GM23338 (cell line): Measurements from ENCODE around the gene TMEM178B. TPM values are rescaled to one million over a fixed set of nuclear protein-coding genes. Genes with fewer than 3 reads are reported as not detected.

Experiments
- ATAC-seq: fragments of 200-7000 bp; cut with Tn5 transposase; 3 replicates; pipeline ENCODE4 v1.9.1; 2020
- DNase-seq: peaks from one replicate; pipeline ENCODE4 v3.0.0-alpha.2; 2015; ENCODE audit warnings: low spot score
- H2AFZ ChIP-seq: fragments of 200-600 bp; sonication (generic); 2 replicates; pipeline ENCODE4 v1.8.0; 2016; ENCODE audit warnings: antibody characterized with exemption, mild to moderate bottlenecking, moderate library complexity
- H3F3A ChIP-seq: fragments of 200-600 bp; sonication (generic); replicated peaks from 2 replicates; pipeline ENCODE4 v1.8.0; 2017; ENCODE audit warnings: antibody characterized with exemption, mixed run types, low read depth
- H3K27ac ChIP-seq: fragments of 200-600 bp; sonication (generic); 2 replicates; pipeline ENCODE4 v1.6.1; 2016; ENCODE audit warnings: low read depth
- H3K27me3 ChIP-seq: fragments of 200-600 bp; sonication (generic); 2 replicates; pipeline ENCODE4 v1.8.0; 2016; ENCODE audit warnings: mild to moderate bottlenecking, mixed run types, moderate library complexity; ENCODE audit not compliant: insufficient read depth
- H3K36me3 ChIP-seq: fragments of 200-600 bp; sonication (generic); 2 replicates; pipeline ENCODE4 v1.8.0; 2016; ENCODE audit warnings: mild to moderate bottlenecking; ENCODE audit not compliant: insufficient read depth
- H3K4me1 ChIP-seq: fragments of 200-600 bp; sonication (generic); 2 replicates; pipeline ENCODE4 v1.8.0; 2016; ENCODE audit warnings: mild to moderate bottlenecking, moderate library complexity; ENCODE audit not compliant: insufficient read depth
- H3K4me2 ChIP-seq: fragments of 200-600 bp; sonication (generic); 2 replicates; pipeline ENCODE4 v1.7.1; 2017; ENCODE audit warnings: mixed run types
- H3K4me3 ChIP-seq: fragments of 200-600 bp; sonication (generic); 2 replicates; pipeline ENCODE4 v1.6.1; 2016; ENCODE audit warnings: mixed run types
- H3K79me2 ChIP-seq: fragments of 200-600 bp; sonication (generic); replicated peaks from 2 replicates; pipeline ENCODE4 v1.8.0; 2017; ENCODE audit warnings: mild to moderate bottlenecking; ENCODE audit not compliant: insufficient read depth
- H3K9me2 ChIP-seq: fragments of 200-600 bp; sonication (generic); 2 replicates; pipeline ENCODE4 v1.8.0; 2017; ENCODE audit not compliant: insufficient read depth
- H4K20me1 ChIP-seq: fragments of 200-600 bp; sonication (generic); replicated peaks from 2 replicates; pipeline ENCODE4 v1.8.0; 2017; ENCODE audit warnings: mild to moderate bottlenecking; ENCODE audit not compliant: insufficient read depth
- H3K27ac Mint-ChIP-seq: 2 replicates; pipeline ENCODE4 v1.8.0; 2020; ENCODE audit warnings: inconsistent platforms, mild to moderate bottlenecking, moderate library complexity, mixed read lengths
- H3K27me3 Mint-ChIP-seq: 3 replicates; pipeline ENCODE4 v1.8.0; 2022; ENCODE audit warnings: low read depth, mild to moderate bottlenecking, moderate library complexity, mixed read lengths, inconsistent platforms; ENCODE audit not compliant: insufficient read depth, poor library complexity
- H3K36me3 Mint-ChIP-seq: 3 replicates; pipeline ENCODE4 v1.8.0; 2021; ENCODE audit warnings: low read depth, mild to moderate bottlenecking, inconsistent platforms, moderate library complexity, mixed read lengths
- H3K4me1 Mint-ChIP-seq: 3 replicates; pipeline ENCODE4 v1.8.0; 2020; ENCODE audit warnings: mild to moderate bottlenecking, inconsistent platforms, mixed read lengths
- H3K4me3 Mint-ChIP-seq: 3 replicates; pipeline ENCODE4 v1.8.0; 2021; ENCODE audit warnings: moderate library complexity, mild to moderate bottlenecking, inconsistent platforms, mixed read lengths
- H3K9me3 Mint-ChIP-seq: 3 replicates; pipeline ENCODE4 v1.8.0; 2020; ENCODE audit warnings: moderate library complexity, mild to moderate bottlenecking, inconsistent platforms, mixed read lengths
- CREB1 ChIP-seq: fragments of 250-450 bp; sonication (Bioruptor Pico); IDR thresholded peaks from 2 replicates; pipeline ENCODE4 v1.5.0; 2020; ENCODE audit warnings: low read depth, mild to moderate bottlenecking, moderate library complexity
- EZH2phosphoT487 ChIP-seq: fragments of 200-600 bp; sonication (generic); IDR thresholded peaks from one replicate; pipeline ENCODE4 v1.8.1; 2018; ENCODE audit warnings: antibody characterized with exemption; ENCODE audit not compliant: unreplicated experiment
- JUNB ChIP-seq: IDR thresholded peaks from one replicate; pipeline ENCODE4 v1.6.1; 2016; ENCODE audit warnings: antibody characterized with exemption; ENCODE audit not compliant: unreplicated experiment
- NANOG ChIP-seq: IDR thresholded peaks from 2 replicates; pipeline ENCODE4 v1.6.1; 2016; ENCODE audit warnings: antibody characterized with exemption, borderline replicate concordance
- POLR2AphosphoS5 ChIP-seq: IDR thresholded peaks from 2 replicates; pipeline ENCODE4 v1.6.1; 2016; ENCODE audit warnings: antibody characterized with exemption, low read depth
- STAT1 ChIP-seq: IDR thresholded peaks from one replicate; pipeline ENCODE4 v1.6.1; 2016; ENCODE audit warnings: antibody characterized with exemption; ENCODE audit not compliant: unreplicated experiment
- ZNF331 ChIP-seq: fragments of 250-450 bp; sonication (Bioruptor Pico); IDR thresholded peaks from 2 replicates; pipeline ENCODE4 v1.5.0; 2020; ENCODE audit warnings: low read depth, mild to moderate bottlenecking, moderate library complexity
- polyA plus RNA-seq: library from polyadenylated mRNA; unstranded; fragments of >200 nt; fragmentation: Nextera tagmentation; extraction: Ambion mirVana; gene quantifications from 2 replicates; pipeline ENCODE4 v1.2.1, GENCODE V29; 2016
- total RNA-seq: library from RNA; depleted of rRNA; stranded (reverse); fragments of >200 nt; shearing (Covaris generic); gene quantifications from 2 replicates; pipeline ENCODE4 v1.2.3, GENCODE V29; 2014
- TF ChIP-seq, protein P1 (sequence below), 2 experiments: fragments of 200-600 bp in 1 of 2; sonication (generic) in 1 of 2; conservative IDR thresholded peaks; 2 replicates each; pipeline versions ENCODE4 v1.5.1 to v1.6.1; 2016 to 2017; ENCODE audit warnings: antibody characterized with exemption in 2 of 2, low read depth in 2 of 2, mild to moderate bottlenecking in 2 of 2, moderate library complexity in 1 of 2
- TF ChIP-seq, protein P2 (sequence below): IDR thresholded peaks from one replicate; pipeline ENCODE4 v1.6.1; 2018; ENCODE audit warnings: antibody characterized with exemption; ENCODE audit not compliant: unreplicated experiment
- TF ChIP-seq, protein P3 (sequence below): fragments of 250-450 bp; sonication (Bioruptor Pico); IDR thresholded peaks from 2 replicates; pipeline ENCODE4 v1.5.0; 2020; ENCODE audit warnings: mild to moderate bottlenecking, moderate library complexity

Gene TMEM178B
- total and polyA plus RNA-seq, 2 experiments from 2014 or later: 4.9 to 15.6 TPM

GRCh38 chr7:141209454-141209853 lies 135.6 kb downstream of the TMEM178B start:
- Histone ChIP-seq H3K27me3 (no peaks in the 10 kb centered on the region), H3K4me3 (no peak overlapping the region), H3K4me2 (peak overlapping the region; percentile 68), H4K20me1 (no peaks in the 10 kb centered on the region), H3K4me1 (peaks cover 65% of the 10 kb centered on the region), H3K27ac (peak overlapping the region; percentile 80; the same call in 1 of the 2 replicates), H2AFZ (no peak overlapping the region), H3K9me2 (peaks cover 18% of the 10 kb centered on the region), H3F3A (no peaks in the 10 kb centered on the region), H3K79me2 (peaks cover 30% of the 10 kb centered on the region), H3K36me3 (no peaks in the 10 kb centered on the region)
- H3K27ac Mint-ChIP-seq: peak overlapping the region; percentile 63
- DNase-seq (no peak), ATAC-seq (no peak; the same call in 2 of the 3 replicates)
- no peak for TF ChIP-seq ZNF331 (CRISPR knock-in tag)
- no peak for TF ChIP-seq EZH2phosphoT487
- H3K4me1 Mint-ChIP-seq: peaks cover 58% of the 10 kb centered on the region
- H3K9me3 Mint-ChIP-seq: no peaks in the 10 kb centered on the region; the same call in 2 of the 3 replicates
- H3K36me3 Mint-ChIP-seq: peaks cover 6% of the 10 kb centered on the region; the same call in 1 of the 3 replicates
- no peak overlapping the region for H3K4me3 Mint-ChIP-seq
- peaks cover 2% of the 10 kb centered on the region for H3K27me3 Mint-ChIP-seq

- no peak overlapping the region; the same call in 1 of the 2 replicates for H3K27ac Mint-ChIP-seq
- Histone ChIP-seq H3K36me3 (no peaks in the 10 kb centered on the region), H3K9me2 (peaks cover 18% of the 10 kb centered on the region), H3K27me3 (no peaks in the 10 kb centered on the region), H3F3A (no peaks in the 10 kb centered on the region), H3K79me2 (peaks cover 32% of the 10 kb centered on the region), H3K4me1 (peaks cover 70% of the 10 kb centered on the region), H2AFZ (no peak overlapping the region), H3K4me3 (peak overlapping the region; percentile 3; the same call in 1 of the 2 replicates), H4K20me1 (no peaks in the 10 kb centered on the region), H3K4me2 (peak overlapping the region; percentile 24), H3K27ac (peak overlapping the region; percentile 79; the same call in 1 of the 2 replicates)
- H3K4me3 Mint-ChIP-seq: peak overlapping the region; percentile 12; the same call in 2 of the 3 replicates
- peak; percentile 49 for DNase-seq
- H3K36me3 Mint-ChIP-seq: peaks cover 6% of the 10 kb centered on the region; the same call in 1 of the 3 replicates
- peaks cover 2% of the 10 kb centered on the region for H3K27me3 Mint-ChIP-seq
- H3K4me1 Mint-ChIP-seq: peaks cover 62% of the 10 kb centered on the region
- H3K9me3 Mint-ChIP-seq: no peaks in the 10 kb centered on the region; the same call in 2 of the 3 replicates
- ATAC-seq: peak; percentile 27
- TF ChIP-seq POLR2AphosphoS5 (no peak), JUNB (no peak), CREB1 (CRISPR knock-in tag) (0 out of 2 replicates have a peak, but pooled peaks have one; percentile 11), STAT1 (no peak), NANOG (peak; percentile 36; the same call in 1 of the 2 replicates)
- TF ChIP-seq, protein P1, sequence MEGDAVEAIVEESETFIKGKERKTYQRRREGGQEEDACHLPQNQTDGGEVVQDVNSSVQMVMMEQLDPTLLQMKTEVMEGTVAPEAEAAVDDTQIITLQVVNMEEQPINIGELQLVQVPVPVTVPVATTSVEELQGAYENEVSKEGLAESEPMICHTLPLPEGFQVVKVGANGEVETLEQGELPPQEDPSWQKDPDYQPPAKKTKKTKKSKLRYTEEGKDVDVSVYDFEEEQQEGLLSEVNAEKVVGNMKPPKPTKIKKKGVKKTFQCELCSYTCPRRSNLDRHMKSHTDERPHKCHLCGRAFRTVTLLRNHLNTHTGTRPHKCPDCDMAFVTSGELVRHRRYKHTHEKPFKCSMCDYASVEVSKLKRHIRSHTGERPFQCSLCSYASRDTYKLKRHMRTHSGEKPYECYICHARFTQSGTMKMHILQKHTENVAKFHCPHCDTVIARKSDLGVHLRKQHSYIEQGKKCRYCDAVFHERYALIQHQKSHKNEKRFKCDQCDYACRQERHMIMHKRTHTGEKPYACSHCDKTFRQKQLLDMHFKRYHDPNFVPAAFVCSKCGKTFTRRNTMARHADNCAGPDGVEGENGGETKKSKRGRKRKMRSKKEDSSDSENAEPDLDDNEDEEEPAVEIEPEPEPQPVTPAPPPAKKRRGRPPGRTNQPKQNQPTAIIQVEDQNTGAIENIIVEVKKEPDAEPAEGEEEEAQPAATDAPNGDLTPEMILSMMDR (conservative IDR thresholded peaks at IDR 0.05; ENCODE audit: low read depth in 2 of 2): no peak
- TF ChIP-seq, protein P2, sequence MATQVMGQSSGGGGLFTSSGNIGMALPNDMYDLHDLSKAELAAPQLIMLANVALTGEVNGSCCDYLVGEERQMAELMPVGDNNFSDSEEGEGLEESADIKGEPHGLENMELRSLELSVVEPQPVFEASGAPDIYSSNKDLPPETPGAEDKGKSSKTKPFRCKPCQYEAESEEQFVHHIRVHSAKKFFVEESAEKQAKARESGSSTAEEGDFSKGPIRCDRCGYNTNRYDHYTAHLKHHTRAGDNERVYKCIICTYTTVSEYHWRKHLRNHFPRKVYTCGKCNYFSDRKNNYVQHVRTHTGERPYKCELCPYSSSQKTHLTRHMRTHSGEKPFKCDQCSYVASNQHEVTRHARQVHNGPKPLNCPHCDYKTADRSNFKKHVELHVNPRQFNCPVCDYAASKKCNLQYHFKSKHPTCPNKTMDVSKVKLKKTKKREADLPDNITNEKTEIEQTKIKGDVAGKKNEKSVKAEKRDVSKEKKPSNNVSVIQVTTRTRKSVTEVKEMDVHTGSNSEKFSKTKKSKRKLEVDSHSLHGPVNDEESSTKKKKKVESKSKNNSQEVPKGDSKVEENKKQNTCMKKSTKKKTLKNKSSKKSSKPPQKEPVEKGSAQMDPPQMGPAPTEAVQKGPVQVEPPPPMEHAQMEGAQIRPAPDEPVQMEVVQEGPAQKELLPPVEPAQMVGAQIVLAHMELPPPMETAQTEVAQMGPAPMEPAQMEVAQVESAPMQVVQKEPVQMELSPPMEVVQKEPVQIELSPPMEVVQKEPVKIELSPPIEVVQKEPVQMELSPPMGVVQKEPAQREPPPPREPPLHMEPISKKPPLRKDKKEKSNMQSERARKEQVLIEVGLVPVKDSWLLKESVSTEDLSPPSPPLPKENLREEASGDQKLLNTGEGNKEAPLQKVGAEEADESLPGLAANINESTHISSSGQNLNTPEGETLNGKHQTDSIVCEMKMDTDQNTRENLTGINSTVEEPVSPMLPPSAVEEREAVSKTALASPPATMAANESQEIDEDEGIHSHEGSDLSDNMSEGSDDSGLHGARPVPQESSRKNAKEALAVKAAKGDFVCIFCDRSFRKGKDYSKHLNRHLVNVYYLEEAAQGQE: no peak
- TF ChIP-seq, protein P3, sequence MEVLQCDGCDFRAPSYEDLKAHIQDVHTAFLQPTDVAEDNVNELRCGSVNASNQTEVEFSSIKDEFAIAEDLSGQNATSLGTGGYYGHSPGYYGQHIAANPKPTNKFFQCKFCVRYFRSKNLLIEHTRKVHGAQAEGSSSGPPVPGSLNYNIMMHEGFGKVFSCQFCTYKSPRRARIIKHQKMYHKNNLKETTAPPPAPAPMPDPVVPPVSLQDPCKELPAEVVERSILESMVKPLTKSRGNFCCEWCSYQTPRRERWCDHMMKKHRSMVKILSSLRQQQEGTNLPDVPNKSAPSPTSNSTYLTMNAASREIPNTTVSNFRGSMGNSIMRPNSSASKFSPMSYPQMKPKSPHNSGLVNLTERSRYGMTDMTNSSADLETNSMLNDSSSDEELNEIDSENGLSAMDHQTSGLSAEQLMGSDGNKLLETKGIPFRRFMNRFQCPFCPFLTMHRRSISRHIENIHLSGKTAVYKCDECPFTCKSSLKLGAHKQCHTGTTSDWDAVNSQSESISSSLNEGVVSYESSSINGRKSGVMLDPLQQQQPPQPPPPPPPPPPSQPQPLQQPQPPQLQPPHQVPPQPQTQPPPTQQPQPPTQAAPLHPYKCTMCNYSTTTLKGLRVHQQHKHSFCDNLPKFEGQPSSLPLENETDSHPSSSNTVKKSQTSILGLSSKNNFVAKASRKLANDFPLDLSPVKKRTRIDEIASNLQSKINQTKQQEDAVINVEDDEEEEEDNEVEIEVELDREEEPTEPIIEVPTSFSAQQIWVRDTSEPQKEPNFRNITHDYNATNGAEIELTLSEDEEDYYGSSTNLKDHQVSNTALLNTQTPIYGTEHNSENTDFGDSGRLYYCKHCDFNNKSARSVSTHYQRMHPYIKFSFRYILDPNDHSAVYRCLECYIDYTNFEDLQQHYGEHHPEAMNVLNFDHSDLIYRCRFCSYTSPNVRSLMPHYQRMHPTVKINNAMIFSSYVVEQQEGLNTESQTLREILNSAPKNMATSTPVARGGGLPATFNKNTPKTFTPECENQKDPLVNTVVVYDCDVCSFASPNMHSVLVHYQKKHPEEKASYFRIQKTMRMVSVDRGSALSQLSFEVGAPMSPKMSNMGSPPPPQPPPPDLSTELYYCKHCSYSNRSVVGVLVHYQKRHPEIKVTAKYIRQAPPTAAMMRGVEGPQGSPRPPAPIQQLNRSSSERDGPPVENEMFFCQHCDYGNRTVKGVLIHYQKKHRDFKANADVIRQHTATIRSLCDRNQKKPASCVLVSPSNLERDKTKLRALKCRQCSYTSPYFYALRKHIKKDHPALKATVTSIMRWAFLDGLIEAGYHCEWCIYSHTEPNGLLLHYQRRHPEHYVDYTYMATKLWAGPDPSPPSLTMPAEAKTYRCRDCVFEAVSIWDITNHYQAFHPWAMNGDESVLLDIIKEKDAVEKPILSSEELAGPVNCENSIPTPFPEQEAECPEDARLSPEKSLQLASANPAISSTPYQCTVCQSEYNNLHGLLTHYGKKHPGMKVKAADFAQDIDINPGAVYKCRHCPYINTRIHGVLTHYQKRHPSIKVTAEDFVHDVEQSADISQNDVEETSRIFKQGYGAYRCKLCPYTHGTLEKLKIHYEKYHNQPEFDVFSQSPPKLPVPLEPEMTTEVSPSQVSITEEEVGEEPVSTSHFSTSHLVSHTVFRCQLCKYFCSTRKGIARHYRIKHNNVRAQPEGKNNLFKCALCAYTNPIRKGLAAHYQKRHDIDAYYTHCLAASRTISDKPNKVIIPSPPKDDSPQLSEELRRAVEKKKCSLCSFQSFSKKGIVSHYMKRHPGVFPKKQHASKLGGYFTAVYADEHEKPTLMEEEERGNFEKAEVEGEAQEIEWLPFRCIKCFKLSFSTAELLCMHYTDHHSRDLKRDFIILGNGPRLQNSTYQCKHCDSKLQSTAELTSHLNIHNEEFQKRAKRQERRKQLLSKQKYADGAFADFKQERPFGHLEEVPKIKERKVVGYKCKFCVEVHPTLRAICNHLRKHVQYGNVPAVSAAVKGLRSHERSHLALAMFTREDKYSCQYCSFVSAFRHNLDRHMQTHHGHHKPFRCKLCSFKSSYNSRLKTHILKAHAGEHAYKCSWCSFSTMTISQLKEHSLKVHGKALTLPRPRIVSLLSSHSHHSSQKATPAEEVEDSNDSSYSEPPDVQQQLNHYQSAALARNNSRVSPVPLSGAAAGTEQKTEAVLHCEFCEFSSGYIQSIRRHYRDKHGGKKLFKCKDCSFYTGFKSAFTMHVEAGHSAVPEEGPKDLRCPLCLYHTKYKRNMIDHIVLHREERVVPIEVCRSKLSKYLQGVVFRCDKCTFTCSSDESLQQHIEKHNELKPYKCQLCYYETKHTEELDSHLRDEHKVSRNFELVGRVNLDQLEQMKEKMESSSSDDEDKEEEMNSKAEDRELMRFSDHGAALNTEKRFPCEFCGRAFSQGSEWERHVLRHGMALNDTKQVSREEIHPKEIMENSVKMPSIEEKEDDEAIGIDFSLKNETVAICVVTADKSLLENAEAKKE (CRISPR knock-in tag): no peak
Observed at GRCh38 chr7:141210862-141211261, 137.0 kb downstream of the TMEM178B start.
